IPS-20b (cell line): ENCODE data around the gene WDR20.
"Not testable (repeated sequence)": the region's sequence is repeated elsewhere in the genome, so short reads cannot be mapped to it uniquely, and the experiment has no call there.

Experiments used
- H3K27ac ChIP-seq: one replicate; pipeline ENCODE4 v1.5.1; 2013; ENCODE audit warnings: low read length
- H3K27me3 ChIP-seq: 2 replicates; pipeline ENCODE4 v1.6.1; 2013; ENCODE audit warnings: mild to moderate bottlenecking, low read length, inconsistent platforms; ENCODE audit not compliant: insufficient read depth
- H3K36me3 ChIP-seq: 2 replicates; pipeline ENCODE4 v1.6.1; 2013; ENCODE audit warnings: low read depth, mild to moderate bottlenecking, inconsistent platforms, low read length, moderate library complexity; ENCODE audit not compliant: insufficient read depth
- H3K4me1 ChIP-seq: 2 replicates; pipeline ENCODE4 v1.6.1; 2013; ENCODE audit warnings: mild to moderate bottlenecking, control low read depth, inconsistent platforms, low read length, moderate library complexity; ENCODE audit not compliant: insufficient read depth
- H3K4me3 ChIP-seq: 2 replicates; pipeline ENCODE4 v1.5.1; 2013; ENCODE audit warnings: mild to moderate bottlenecking, low read length, inconsistent platforms
- H3K9ac ChIP-seq: 2 replicates; pipeline ENCODE4 v1.6.1; 2013; ENCODE audit warnings: low read depth, mild to moderate bottlenecking, inconsistent platforms, low read length, moderate library complexity
- H3K9me3 ChIP-seq: 2 replicates; pipeline ENCODE4 v1.6.1; 2013; ENCODE audit warnings: mild to moderate bottlenecking, low read depth, low read length, inconsistent platforms; ENCODE audit not compliant: insufficient read depth

WDR20 gene

DNA sequence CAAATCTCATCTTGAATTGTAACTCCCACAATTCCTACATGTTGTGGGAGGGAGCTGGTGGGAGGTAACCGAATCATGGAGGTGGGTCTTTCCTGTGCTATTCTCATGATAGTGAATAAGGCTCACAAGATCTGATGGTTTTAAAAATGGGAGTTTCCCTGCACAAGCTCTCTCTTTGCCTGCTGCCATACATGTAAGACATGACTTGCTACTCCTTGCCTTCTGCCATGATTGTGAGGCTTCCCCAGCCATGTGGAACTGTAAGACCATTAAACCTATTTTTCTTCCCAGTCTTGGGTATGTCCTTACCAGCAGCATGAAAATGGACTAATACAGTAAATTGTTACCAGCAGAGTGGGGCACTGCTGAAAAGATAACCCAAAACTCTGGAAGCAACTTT lies 30.4 kb upstream of the WDR20 start:
- not testable (repeated sequence) for H3K27me3 ChIP-seq, H3K36me3 ChIP-seq, H3K27ac ChIP-seq, H3K4me1 ChIP-seq, H3K4me3 ChIP-seq, H3K9ac ChIP-seq
- peaks cover 13% of the 10 kb centered on the region for H3K9me3 ChIP-seq

DNA sequence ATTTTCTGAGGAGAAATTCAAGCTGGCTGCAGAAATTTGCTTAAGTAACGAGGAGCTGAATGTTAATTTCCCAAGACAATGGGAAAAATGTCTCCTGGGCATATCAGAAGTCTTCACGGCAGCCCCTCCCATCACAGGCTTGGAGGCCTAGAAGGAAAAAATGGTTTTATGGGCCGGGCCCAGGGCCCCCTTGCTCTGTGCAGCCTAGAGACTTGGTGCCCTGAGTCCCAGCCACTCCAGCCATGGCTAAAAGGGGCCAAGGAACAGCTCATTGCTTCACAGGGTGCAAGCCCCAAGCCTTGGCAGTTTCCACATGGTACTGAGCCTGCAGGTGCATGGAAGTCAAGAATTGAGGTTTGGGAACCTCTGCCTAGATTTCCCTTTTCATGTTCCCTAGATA lies 28.6 kb upstream of the WDR20 start:
- H3K4me1 ChIP-seq = no peaks in the 10 kb centered on the region

DNA sequence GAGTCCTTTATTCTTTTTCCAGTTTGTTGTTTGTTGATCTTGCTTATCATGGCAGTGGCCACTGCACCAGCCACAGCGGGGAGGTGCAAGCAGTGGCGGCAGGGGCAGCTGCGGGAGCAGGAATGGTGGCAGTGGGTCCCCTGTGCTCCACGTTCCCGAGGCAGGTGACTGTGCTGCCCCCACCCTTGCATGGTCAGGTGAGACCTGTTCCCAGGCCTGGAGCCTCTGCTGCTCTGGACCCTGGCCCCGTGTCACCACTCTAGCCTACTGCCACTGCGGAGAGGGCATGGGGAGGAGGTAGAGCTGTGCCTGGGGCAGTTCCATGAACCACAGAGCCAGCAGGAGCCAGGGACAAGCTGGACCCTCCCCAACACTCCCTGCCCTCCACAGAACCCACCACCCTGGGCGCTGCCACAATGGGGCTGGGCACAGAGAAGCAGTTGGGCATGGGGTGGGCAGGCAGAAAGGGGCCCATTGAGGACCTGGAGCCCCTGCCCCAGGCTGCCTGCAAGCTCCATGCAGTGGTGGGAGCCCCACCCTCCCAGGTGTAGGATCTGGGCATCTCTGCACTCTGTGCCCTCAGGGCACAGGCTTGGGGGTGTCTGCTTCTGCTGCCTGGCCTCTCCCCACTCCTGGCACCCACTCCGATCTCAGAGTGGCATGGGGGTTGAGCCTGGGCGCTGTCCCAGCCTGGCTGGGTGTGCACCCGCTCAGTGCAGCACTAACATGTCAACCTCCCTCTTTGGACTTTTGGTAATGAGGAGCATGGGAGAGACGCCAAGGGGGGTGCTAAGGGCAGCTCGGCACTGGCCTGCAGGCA lies 23.1 kb upstream of the WDR20 start:
- Histone ChIP-seq H3K4me1 (peaks cover 4% of the 10 kb centered on the region; the same call in 1 of the 2 replicates), H3K9ac (no peak overlapping the region), H3K36me3 (no peaks in the 10 kb centered on the region), H3K27me3 (no peaks in the 10 kb centered on the region), H3K9me3 (peaks cover 4% of the 10 kb centered on the region), H3K4me3 (no peak overlapping the region), H3K27ac (no peak overlapping the region)

More for the DNA sequence above, 28.6 kb upstream of the WDR20 start:
- Histone ChIP-seq H3K36me3 (no peaks in the 10 kb centered on the region), H3K27ac (no peak overlapping the region), H3K4me3 (no peak overlapping the region), H3K9ac (no peak overlapping the region), H3K27me3 (no peaks in the 10 kb centered on the region), H3K9me3 (peaks cover 13% of the 10 kb centered on the region)

DNA sequence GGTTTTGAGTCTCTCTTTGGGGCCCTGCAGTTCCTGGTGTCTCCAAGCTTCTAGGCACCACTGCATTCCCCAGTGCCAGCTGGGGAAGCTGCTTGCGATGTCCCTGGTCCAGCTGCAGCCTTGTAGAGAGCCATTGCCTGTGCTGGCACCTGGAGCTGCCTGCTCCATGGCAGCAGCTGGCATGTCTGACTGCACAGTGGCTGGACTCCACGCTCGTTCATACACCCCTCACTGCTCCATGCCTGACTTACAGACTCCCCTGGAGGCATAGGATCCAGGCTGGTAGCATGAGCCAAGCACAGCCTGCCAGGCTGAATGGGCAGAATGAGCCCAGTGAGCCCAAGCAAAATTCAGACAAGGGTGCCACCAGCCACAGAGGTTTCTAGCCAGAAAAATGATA lies 21.8 kb upstream of the WDR20 start:
- peaks cover 6% of the 10 kb centered on the region; the same call in 1 of the 2 replicates for H3K4me1 ChIP-seq
- no peak overlapping the region for H3K27ac ChIP-seq
- no peaks in the 10 kb centered on the region for H3K9me3 ChIP-seq
- no peaks in the 10 kb centered on the region for H3K36me3 ChIP-seq
- H3K4me3 ChIP-seq = no peak overlapping the region
- H3K9ac ChIP-seq = no peak overlapping the region
- H3K27me3 ChIP-seq = no peaks in the 10 kb centered on the region

GRCh38 chr14:102120888-102121287 lies 18.8 kb upstream of the WDR20 start:
- Histone ChIP-seq H3K4me3 (no peak overlapping the region), H3K4me1 (peaks cover 11% of the 10 kb centered on the region), H3K9ac (no peak overlapping the region), H3K27ac (no peak overlapping the region), H3K9me3 (no peaks in the 10 kb centered on the region), H3K27me3 (no peaks in the 10 kb centered on the region), H3K36me3 (no peaks in the 10 kb centered on the region)

DNA sequence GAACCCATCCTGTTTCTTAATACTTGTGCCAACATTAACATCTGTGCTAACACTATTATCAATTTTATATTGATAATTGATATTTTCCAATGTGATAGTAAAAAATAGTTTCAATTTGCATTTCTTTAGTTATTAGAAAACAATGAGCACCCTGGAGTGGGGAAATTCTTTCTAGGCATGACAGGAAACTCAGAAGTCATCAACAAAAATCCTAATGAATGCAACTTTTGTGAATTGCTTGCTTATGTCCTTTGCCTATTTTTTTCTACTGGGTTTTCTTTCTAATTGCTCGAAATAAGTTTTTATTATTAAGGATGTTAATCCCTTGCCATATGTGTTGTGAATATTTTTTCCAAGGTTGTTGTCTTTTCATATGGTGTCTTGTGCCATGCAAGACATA lies 18.1 kb upstream of the WDR20 start:
- Histone ChIP-seq H3K27me3 (no peaks in the 10 kb centered on the region), H3K9ac (no peak overlapping the region), H3K36me3 (no peaks in the 10 kb centered on the region), H3K9me3 (no peaks in the 10 kb centered on the region), H3K4me1 (peaks cover 16% of the 10 kb centered on the region), H3K27ac (no peak overlapping the region), H3K4me3 (no peak overlapping the region)

DNA sequence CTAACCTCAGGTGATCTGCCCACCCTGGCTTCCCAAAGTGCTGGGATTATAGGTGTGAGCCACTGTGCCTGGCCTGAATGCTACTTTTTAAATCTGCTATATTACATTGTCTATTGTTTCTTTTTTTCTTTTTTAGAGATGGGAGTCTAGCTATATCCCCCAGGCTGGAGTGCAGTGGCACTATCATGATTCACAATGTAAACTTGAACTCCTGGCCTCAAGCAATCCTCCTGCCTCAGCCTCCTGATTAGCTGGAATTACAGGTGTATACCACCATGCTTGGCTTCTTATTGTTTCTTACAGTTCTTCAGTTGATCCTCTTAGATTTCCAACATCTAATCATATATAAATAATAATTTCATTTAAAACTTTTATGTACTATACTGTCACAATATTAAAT lies 15.3 kb upstream of the WDR20 start:
- H3K36me3 ChIP-seq = no peaks in the 10 kb centered on the region
- H3K27me3 ChIP-seq = no peaks in the 10 kb centered on the region
- H3K4me1 ChIP-seq = peaks cover 20% of the 10 kb centered on the region
- no peak overlapping the region for H3K27ac ChIP-seq
- H3K9me3 ChIP-seq = no peaks in the 10 kb centered on the region
- no peak overlapping the region for H3K9ac ChIP-seq
- H3K4me3 ChIP-seq = no peak overlapping the region

- Histone ChIP-seq H3K4me1 (peaks cover 20% of the 10 kb centered on the region), H3K4me3 (no peak overlapping the region), H3K9me3 (no peaks in the 10 kb centered on the region), H3K27ac (no peak overlapping the region), H3K9ac (0 out of 2 replicates have a peak overlapping the region, but pooled peaks have one; percentile 25), H3K36me3 (no peaks in the 10 kb centered on the region), H3K27me3 (no peaks in the 10 kb centered on the region)
Measured at GRCh38 chr14:102125546-102125945, 14.2 kb upstream of the WDR20 start.

GRCh38 chr14:102126807-102127455 lies 12.8 kb upstream of the WDR20 start:
- no peaks in the 10 kb centered on the region for H3K36me3 ChIP-seq
- no peak overlapping the region for H3K27ac ChIP-seq
- H3K27me3 ChIP-seq = no peaks in the 10 kb centered on the region
- H3K4me3 ChIP-seq = no peak overlapping the region
- peaks cover 13% of the 10 kb centered on the region for H3K4me1 ChIP-seq
- no peak overlapping the region for H3K9ac ChIP-seq
- H3K9me3 ChIP-seq = no peaks in the 10 kb centered on the region

- Histone ChIP-seq H3K9me3 (no peaks in the 10 kb centered on the region), H3K27me3 (no peaks in the 10 kb centered on the region), H3K36me3 (peaks cover 6% of the 10 kb centered on the region; the same call in 1 of the 2 replicates), H3K4me1 (peaks cover 4% of the 10 kb centered on the region; the same call in 1 of the 2 replicates), H3K9ac (no peak overlapping the region), H3K4me3 (no peak overlapping the region), H3K27ac (no peak overlapping the region)
Measured at GRCh38 chr14:102131741-102132140, 8.0 kb upstream of the WDR20 start.

DNA sequence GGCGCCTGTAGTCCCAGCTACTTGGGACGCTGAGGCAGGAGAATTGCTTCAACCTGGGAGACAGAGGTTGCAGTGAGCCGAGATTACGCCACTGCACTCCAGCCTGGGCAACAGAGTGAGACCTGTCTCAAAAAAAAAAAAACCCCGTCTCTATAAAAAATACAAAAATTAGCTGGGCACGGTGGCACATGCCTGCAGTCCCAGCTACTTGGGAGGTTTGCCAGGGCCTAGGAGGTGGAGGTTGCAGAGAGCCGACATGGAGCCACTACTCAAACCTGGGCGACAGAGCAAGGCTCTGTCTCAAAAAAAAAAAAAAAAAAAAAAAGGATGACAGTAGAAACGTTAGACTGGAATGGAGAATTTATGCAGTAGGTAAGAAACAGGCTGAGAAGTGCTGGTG lies 5.7 kb upstream of the WDR20 start:
- not testable (repeated sequence) for H3K36me3 ChIP-seq, H3K4me1 ChIP-seq, H3K27ac ChIP-seq, H3K27me3 ChIP-seq, H3K9ac ChIP-seq, H3K9me3 ChIP-seq, H3K4me3 ChIP-seq

DNA sequence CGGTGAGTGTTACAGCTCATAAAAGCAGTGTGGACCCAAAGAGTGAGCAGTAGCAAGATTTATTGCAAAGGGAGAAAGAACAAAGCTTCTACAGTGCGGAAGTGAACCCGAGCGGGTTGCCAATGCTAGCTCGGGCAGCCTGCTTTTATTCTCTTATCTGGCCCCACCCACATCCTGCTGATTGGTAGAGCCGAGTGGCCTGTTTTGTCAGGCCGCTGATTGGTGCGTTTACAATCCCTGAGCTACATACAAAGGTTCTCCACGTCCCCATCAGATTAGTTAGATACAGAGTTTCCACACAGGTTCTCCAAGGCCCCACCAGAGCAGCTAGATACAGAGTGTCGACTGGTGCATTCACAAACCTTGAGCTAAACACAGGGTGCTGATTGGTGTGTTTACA lies 5.0 kb upstream of the WDR20 start:
- not testable (repeated sequence) for H3K4me1 ChIP-seq, H3K27me3 ChIP-seq, H3K9ac ChIP-seq, H3K27ac ChIP-seq, H3K4me3 ChIP-seq, H3K9me3 ChIP-seq, H3K36me3 ChIP-seq
